WERI-Rb-1 (cell line): Measurements from ENCODE around the gene LARP4B.

ENCODE experiments used
- DNase-seq: peaks from one replicate; pipeline ENCODE4 v3.0.0-alpha.2; 2020
- H3K27ac ChIP-seq: fragments of 250-450 bp; sonication (Bioruptor Pico); 2 replicates; pipeline ENCODE4 v1.5.1; 2020; ENCODE audit warnings: mild to moderate bottlenecking, moderate library complexity
- H3K27me3 ChIP-seq: fragments of 250-450 bp; sonication (Bioruptor Pico); 2 replicates; pipeline ENCODE4 v1.5.1; 2021; ENCODE audit warnings: mild to moderate bottlenecking, low read depth, moderate library complexity; ENCODE audit not compliant: insufficient read depth, severe bottlenecking
- H3K36me3 ChIP-seq: fragments of 250-450 bp; sonication (Bioruptor Pico); 2 replicates; pipeline ENCODE4 v1.5.1; 2020; ENCODE audit warnings: mild to moderate bottlenecking, moderate library complexity
- H3K4me3 ChIP-seq: 2 replicates; pipeline ENCODE4 v1.5.1; 2011; ENCODE audit warnings: low read depth, mild to moderate bottlenecking, control low read depth, low read length
- H3K9me3 ChIP-seq: fragments of 250-450 bp; sonication (Bioruptor Pico); 2 replicates; pipeline ENCODE4 v1.5.1; 2021; ENCODE audit warnings: mild to moderate bottlenecking, moderate library complexity; ENCODE audit not compliant: severe bottlenecking
- CTCF ChIP-seq: IDR thresholded peaks from 2 replicates; pipeline ENCODE4 v1.5.1; 2011; ENCODE audit warnings: low read depth, mild to moderate bottlenecking, control low read depth, inconsistent platforms, low read length

LARP4B gene

DNA sequence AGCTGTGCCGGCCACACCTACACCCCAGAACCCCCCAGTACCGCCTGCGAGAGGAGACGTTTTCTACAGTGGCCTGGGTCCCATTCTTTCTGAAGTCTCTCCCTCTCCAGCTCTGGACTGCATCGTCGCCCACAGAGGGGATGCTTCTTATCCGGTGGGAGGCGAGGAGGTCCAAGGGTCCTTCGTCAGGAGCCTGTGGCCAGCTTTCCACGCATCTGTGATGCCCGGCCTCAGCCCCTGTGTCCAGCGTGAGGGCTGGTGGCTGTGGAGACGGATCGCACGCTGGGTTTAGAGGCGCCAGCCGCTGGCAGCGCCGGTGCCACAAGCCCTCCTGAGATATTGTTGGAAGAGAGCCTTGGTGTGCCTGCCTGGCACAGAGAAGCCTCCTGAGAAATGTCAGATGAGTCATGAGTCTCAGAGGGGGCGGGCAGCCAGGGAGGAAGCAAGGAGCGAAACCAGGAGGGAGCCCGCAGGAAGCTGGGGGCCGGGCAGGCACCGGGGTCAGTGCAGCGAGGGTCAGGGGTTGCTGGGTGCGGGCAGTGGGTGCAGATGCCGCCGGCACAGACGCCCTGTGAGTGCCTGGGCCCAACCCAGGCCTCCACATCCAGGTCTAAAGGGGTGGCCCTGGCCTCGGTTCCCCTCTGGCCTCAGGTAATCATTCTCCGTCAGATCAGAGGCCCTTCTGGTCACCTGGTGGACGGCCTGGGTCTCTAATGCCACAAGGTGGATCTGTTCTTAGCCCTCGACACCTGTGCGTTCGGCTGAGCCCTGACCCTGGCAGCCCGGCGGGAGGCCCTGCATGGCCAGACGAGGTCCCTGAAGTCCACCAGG is 156.0 kb downstream of the LARP4B start:
- no peak for DNase-seq
- Histone ChIP-seq H3K4me3 (no peak overlapping the region), H3K27ac (no peak overlapping the region), H3K9me3 (no peaks in the 10 kb centered on the region), H3K36me3 (no peaks in the 10 kb centered on the region), H3K27me3 (no peaks in the 10 kb centered on the region)
- TF ChIP-seq CTCF, result no peak

DNA sequence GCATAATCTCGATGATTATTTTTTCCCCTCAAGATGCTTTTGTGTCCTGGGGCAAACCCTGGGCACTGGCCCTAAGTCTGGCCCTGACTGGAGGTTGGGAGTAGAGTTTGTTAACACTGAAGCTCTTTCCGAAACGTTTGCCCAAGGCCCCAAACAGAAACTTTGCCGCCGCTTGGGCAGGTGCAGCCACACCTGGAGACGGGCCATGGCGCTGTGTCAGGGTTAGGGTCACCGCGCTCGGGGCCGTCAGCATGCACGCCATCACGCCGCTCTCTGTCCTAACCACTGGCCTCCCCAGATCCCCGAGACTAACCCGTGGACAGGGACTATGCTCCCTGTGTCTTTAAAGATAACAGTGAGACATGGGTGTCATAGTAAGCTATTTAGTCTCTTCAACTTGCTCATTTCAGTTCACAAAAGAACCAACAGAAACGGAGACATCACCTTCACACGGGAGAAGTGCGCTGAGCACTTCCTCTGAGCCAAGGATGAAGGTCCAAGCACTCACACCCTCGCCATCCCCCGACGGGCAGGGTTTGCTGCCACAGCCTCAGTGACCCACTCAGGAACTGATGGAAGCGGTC is 156.8 kb downstream of the LARP4B start:
- DNase-seq, result no peak
- Histone ChIP-seq H3K36me3 (no peaks in the 10 kb centered on the region), H3K27ac (no peak overlapping the region), H3K27me3 (no peaks in the 10 kb centered on the region), H3K4me3 (no peak overlapping the region), H3K9me3 (no peaks in the 10 kb centered on the region)
- no peak for TF ChIP-seq CTCF

DNA sequence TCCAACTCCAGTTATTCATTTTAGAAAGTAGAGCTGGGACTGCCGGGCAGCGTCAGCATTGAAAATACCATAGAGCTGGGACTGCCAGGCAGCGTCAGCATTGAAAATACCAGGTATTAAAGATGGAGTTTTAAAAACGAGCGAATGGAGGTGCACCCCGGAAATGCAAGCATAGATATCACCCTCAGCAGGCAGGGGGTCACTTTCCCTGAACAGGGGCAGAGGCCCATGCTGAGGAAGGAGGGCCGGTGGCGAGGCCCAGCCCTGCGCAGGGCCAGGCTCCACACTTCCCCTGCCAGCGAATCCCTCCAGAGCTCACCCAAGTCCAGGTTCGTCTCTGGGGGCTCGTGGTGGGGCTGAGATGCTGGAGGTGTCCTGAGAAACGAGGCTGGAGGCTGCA is 157.3 kb downstream of the LARP4B start:
- no peak for DNase-seq
- no peaks in the 10 kb centered on the region for H3K36me3 ChIP-seq
- H3K27ac ChIP-seq, result no peak overlapping the region
- H3K4me3 ChIP-seq, result no peak overlapping the region
- TF ChIP-seq CTCF, result no peak
- no peaks in the 10 kb centered on the region for H3K9me3 ChIP-seq
- no peaks in the 10 kb centered on the region for H3K27me3 ChIP-seq

GRCh38 chr10:773562-774161 is 157.8 kb downstream of the LARP4B start:
- no peaks in the 10 kb centered on the region for H3K36me3 ChIP-seq
- no peaks in the 10 kb centered on the region for H3K9me3 ChIP-seq
- DNase-seq, result no peak
- no peak overlapping the region for H3K27ac ChIP-seq
- no peaks in the 10 kb centered on the region for H3K27me3 ChIP-seq
- no peak for TF ChIP-seq CTCF
- H3K4me3 ChIP-seq, result no peak overlapping the region

DNA sequence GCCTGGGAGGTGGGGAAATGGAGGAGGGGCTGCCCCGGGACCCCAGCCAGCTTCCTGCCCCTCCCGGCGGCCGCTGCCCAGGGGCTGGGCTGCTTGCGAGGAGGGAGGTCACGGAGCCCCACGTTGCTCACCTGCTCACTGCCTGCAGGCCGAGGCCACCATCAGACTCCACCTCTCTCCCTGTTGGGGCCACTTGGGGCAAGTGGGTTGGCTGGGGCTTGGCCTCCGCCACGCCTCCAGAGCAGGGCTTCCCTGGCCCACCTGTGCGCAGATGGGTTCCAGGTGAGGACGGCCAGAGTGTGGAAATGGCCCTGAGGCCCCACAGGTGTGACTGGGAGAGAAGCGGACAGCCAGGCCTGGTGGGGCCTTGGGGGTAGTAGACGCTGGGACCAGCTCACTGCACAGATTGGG is 159.3 kb downstream of the LARP4B start:
- TF ChIP-seq CTCF, result no peak
- Histone ChIP-seq H3K36me3 (no peaks in the 10 kb centered on the region), H3K27me3 (no peaks in the 10 kb centered on the region), H3K4me3 (no peak overlapping the region), H3K27ac (no peak overlapping the region), H3K9me3 (no peaks in the 10 kb centered on the region)
- DNase-seq, result no peak
